ENCODE results near the gene TRIP12.
A peak's percentile ranks its signal among the peaks of the same experiment; 100 is the strongest.
"Not testable (repeated sequence)": the region's sequence is repeated elsewhere in the genome, so short reads cannot be mapped to it uniquely, and the experiment has no call there.

The TRIP12 gene

GRCh38 chr2:229927817-229928321 lies 6.1 kb upstream of the TRIP12 start:
- Mint-ChIP-seq H3K9me3 (no peaks in the 10 kb centered on the region), H3K4me1 (ENCODE audit: low read depth) (peaks cover 31% of the 10 kb centered on the region), H3K27ac (no peak overlapping the region), H3K36me3 (ENCODE audit: low read depth) (no peaks in the 10 kb centered on the region), H3K27me3 (no peaks in the 10 kb centered on the region), H3K4me3 (no peak overlapping the region)

GRCh38 chr2:229925201-229925600 lies 3.4 kb upstream of the TRIP12 start:
- Mint-ChIP-seq H3K36me3 (ENCODE audit: low read depth) (peaks cover 3% of the 10 kb centered on the region), H3K27me3 (no peaks in the 10 kb centered on the region), H3K4me3 (no peak overlapping the region), H3K27ac (no peak overlapping the region), H3K4me1 (ENCODE audit: low read depth) (peaks cover 33% of the 10 kb centered on the region), H3K9me3 (no peaks in the 10 kb centered on the region)

- not testable (repeated sequence) for H3K36me3 Mint-ChIP-seq (ENCODE audit: low read depth); H3K9me3 Mint-ChIP-seq; H3K27ac Mint-ChIP-seq; H3K27me3 Mint-ChIP-seq
- H3K4me1 Mint-ChIP-seq (ENCODE audit: low read depth) = peaks cover 39% of the 10 kb centered on the region
- H3K4me3 Mint-ChIP-seq = peak overlapping the region; percentile 17
Observed at GRCh38 chr2:229924541-229924940, 2.7 kb upstream of the TRIP12 start.

- H3K4me1 Mint-ChIP-seq (ENCODE audit: low read depth) = peaks cover 49% of the 10 kb centered on the region
- no peaks in the 10 kb centered on the region for H3K27me3 Mint-ChIP-seq
- no peaks in the 10 kb centered on the region for H3K9me3 Mint-ChIP-seq
- H3K4me3 Mint-ChIP-seq = peak within 1 kb of the TSS; percentile 98
- peak within 1 kb of the TSS; percentile 99 for H3K27ac Mint-ChIP-seq
- peaks cover 14% of the 10 kb centered on the region for H3K36me3 Mint-ChIP-seq (ENCODE audit: low read depth)
Observed at GRCh38 chr2:229922449-229923386, 909 bp upstream of the TRIP12 start, which contains the start of gene FBXO36. Gene FBXO36, plus strand, starts transcription at chr2:229922503. Its CDS starts 11 bp downstream, at chr2:229922514.

GRCh38 chr2:229921101-229921891 lies 513 bp downstream of the TRIP12 start:
- H3K9me3 Mint-ChIP-seq = no peaks in the 10 kb centered on the region
- peaks cover 26% of the 10 kb centered on the region for H3K36me3 Mint-ChIP-seq (ENCODE audit: low read depth)
- H3K4me3 Mint-ChIP-seq = peak overlapping the region; percentile 98
- peaks cover 55% of the 10 kb centered on the region for H3K4me1 Mint-ChIP-seq (ENCODE audit: low read depth)
- H3K27me3 Mint-ChIP-seq = no peaks in the 10 kb centered on the region
- H3K27ac Mint-ChIP-seq = peak overlapping the region; percentile 98

GRCh38 chr2:229920011-229920641 lies 1.7 kb downstream of the TRIP12 start:
- Mint-ChIP-seq H3K9me3 (no peaks in the 10 kb centered on the region), H3K27ac (peak overlapping the region; percentile 98), H3K36me3 (ENCODE audit: low read depth) (peaks cover 30% of the 10 kb centered on the region), H3K27me3 (no peaks in the 10 kb centered on the region), H3K4me3 (peak overlapping the region; percentile 98), H3K4me1 (ENCODE audit: low read depth) (peaks cover 59% of the 10 kb centered on the region)

GRCh38 chr2:229917793-229918192 lies 4.0 kb downstream of the TRIP12 start:
- Mint-ChIP-seq H3K27ac (no peak overlapping the region), H3K27me3 (no peaks in the 10 kb centered on the region), H3K4me1 (ENCODE audit: low read depth) (peaks cover 63% of the 10 kb centered on the region), H3K9me3 (no peaks in the 10 kb centered on the region), H3K36me3 (ENCODE audit: low read depth) (peaks cover 35% of the 10 kb centered on the region), H3K4me3 (no peak overlapping the region)

- Mint-ChIP-seq H3K36me3 (ENCODE audit: low read depth) (peaks cover 31% of the 10 kb centered on the region), H3K9me3 (no peaks in the 10 kb centered on the region), H3K27ac (no peak overlapping the region), H3K27me3 (no peaks in the 10 kb centered on the region), H3K4me3 (no peak overlapping the region), H3K4me1 (ENCODE audit: low read depth) (peaks cover 80% of the 10 kb centered on the region)
Observed at GRCh38 chr2:229914171-229914570, 7.6 kb downstream of the TRIP12 start.

GRCh38 chr2:229910832-229911412 lies 10.9 kb downstream of the TRIP12 start:
- no peaks in the 10 kb centered on the region for H3K27me3 Mint-ChIP-seq
- H3K36me3 Mint-ChIP-seq (ENCODE audit: low read depth) = peaks cover 20% of the 10 kb centered on the region
- peaks cover 58% of the 10 kb centered on the region for H3K4me1 Mint-ChIP-seq (ENCODE audit: low read depth)
- H3K27ac Mint-ChIP-seq = no peak overlapping the region
- no peaks in the 10 kb centered on the region for H3K9me3 Mint-ChIP-seq
- H3K4me3 Mint-ChIP-seq = no peak overlapping the region

GRCh38 chr2:229910147-229910831 lies 11.5 kb downstream of the TRIP12 start:
- peaks cover 25% of the 10 kb centered on the region for H3K36me3 Mint-ChIP-seq (ENCODE audit: low read depth)
- peak overlapping the region; percentile 17 for H3K27ac Mint-ChIP-seq
- H3K9me3 Mint-ChIP-seq = no peaks in the 10 kb centered on the region
- no peak overlapping the region for H3K4me3 Mint-ChIP-seq
- no peaks in the 10 kb centered on the region for H3K27me3 Mint-ChIP-seq
- H3K4me1 Mint-ChIP-seq (ENCODE audit: low read depth) = peaks cover 59% of the 10 kb centered on the region

GRCh38 chr2:229909090-229909489 lies 12.7 kb downstream of the TRIP12 start:
- Mint-ChIP-seq H3K4me1 (ENCODE audit: low read depth) (peaks cover 54% of the 10 kb centered on the region), H3K9me3 (no peaks in the 10 kb centered on the region), H3K36me3 (ENCODE audit: low read depth) (peaks cover 33% of the 10 kb centered on the region), H3K4me3 (no peak overlapping the region), H3K27me3 (no peaks in the 10 kb centered on the region), H3K27ac (no peak overlapping the region)

- no peak overlapping the region for H3K27ac Mint-ChIP-seq
- peaks cover 42% of the 10 kb centered on the region for H3K36me3 Mint-ChIP-seq (ENCODE audit: low read depth)
- no peaks in the 10 kb centered on the region for H3K27me3 Mint-ChIP-seq
- no peaks in the 10 kb centered on the region for H3K9me3 Mint-ChIP-seq
- H3K4me3 Mint-ChIP-seq = no peak overlapping the region
- H3K4me1 Mint-ChIP-seq (ENCODE audit: low read depth) = peaks cover 41% of the 10 kb centered on the region
Observed at GRCh38 chr2:229905601-229906000, 16.2 kb downstream of the TRIP12 start.

GRCh38 chr2:229903037-229903436 lies 18.8 kb downstream of the TRIP12 start:
- H3K9me3 Mint-ChIP-seq = no peaks in the 10 kb centered on the region
- H3K36me3 Mint-ChIP-seq (ENCODE audit: low read depth) = peaks cover 47% of the 10 kb centered on the region
- peaks cover 55% of the 10 kb centered on the region for H3K4me1 Mint-ChIP-seq (ENCODE audit: low read depth)
- H3K27ac Mint-ChIP-seq = no peak overlapping the region
- H3K27me3 Mint-ChIP-seq = no peaks in the 10 kb centered on the region
- H3K4me3 Mint-ChIP-seq = no peak overlapping the region

GRCh38 chr2:229901819-229902218 lies 20.0 kb downstream of the TRIP12 start:
- H3K27ac Mint-ChIP-seq = no peak overlapping the region
- no peaks in the 10 kb centered on the region for H3K9me3 Mint-ChIP-seq
- H3K4me3 Mint-ChIP-seq = no peak overlapping the region
- no peaks in the 10 kb centered on the region for H3K27me3 Mint-ChIP-seq
- peaks cover 42% of the 10 kb centered on the region for H3K36me3 Mint-ChIP-seq (ENCODE audit: low read depth)
- H3K4me1 Mint-ChIP-seq (ENCODE audit: low read depth) = peaks cover 59% of the 10 kb centered on the region

Measured in stimulated activated naive CD8-positive, alpha-beta T cell treated with anti-CD3 and anti-CD28 coated beads, Interleukin-15, Interleukin-2, amounts not matched to agents 100 ng/mL and 50 ng/mL, for 24 hours (primary cell).